MM.1S (cell line): ENCODE data around the gene DCHS1.

Experiments
- DNase-seq: peaks from one replicate; pipeline ENCODE4 v3.0.0-alpha.2; 2015
- H2AFZ ChIP-seq: fragments of 300-600 bp; sonication (generic); 2 replicates; pipeline ENCODE4 v1.6.0; 2016; ENCODE audit warnings: antibody characterized with exemption, low read length
- H3F3A ChIP-seq: fragments of 300-600 bp; sonication (generic); 2 replicates; pipeline ENCODE4 v1.6.1; 2016; ENCODE audit warnings: mild to moderate bottlenecking, antibody characterized with exemption, low read length, moderate library complexity, mixed read lengths; ENCODE audit not compliant: insufficient read depth
- H3K27ac ChIP-seq: fragments of 300-600 bp; sonication (generic); 2 replicates; pipeline ENCODE4 v1.5.1; 2016; ENCODE audit warnings: mild to moderate bottlenecking, low read length
- H3K27me3 ChIP-seq: fragments of 300-600 bp; sonication (generic); replicated peaks from 2 replicates; pipeline ENCODE4 v1.6.0; 2016; ENCODE audit warnings: low read length; ENCODE audit not compliant: insufficient read depth
- H3K36me3 ChIP-seq: fragments of 300-600 bp; sonication (generic); replicated peaks from 2 replicates; pipeline ENCODE4 v1.6.1; 2016; ENCODE audit warnings: mild to moderate bottlenecking, low read length, mixed read lengths; ENCODE audit not compliant: insufficient read depth
- H3K4me1 ChIP-seq: fragments of 300-600 bp; sonication (generic); 2 replicates; pipeline ENCODE4 v1.6.1; 2016; ENCODE audit warnings: low read length, mixed read lengths
- H3K4me2 ChIP-seq: fragments of 300-600 bp; sonication (generic); 2 replicates; pipeline ENCODE4 v1.6.0; 2016; ENCODE audit warnings: low read depth, low read length
- H3K4me3 ChIP-seq: fragments of 300-600 bp; sonication (generic); 2 replicates; pipeline ENCODE4 v1.5.1; 2016; ENCODE audit warnings: low read length, mixed read lengths
- H3K79me2 ChIP-seq: fragments of 300-600 bp; sonication (generic); 2 replicates; pipeline ENCODE4 v1.6.1; 2016; ENCODE audit warnings: mixed run types, low read length, mixed read lengths
- H3K9ac ChIP-seq: fragments of 300-600 bp; sonication (generic); 2 replicates; pipeline ENCODE4 v1.6.1; 2016; ENCODE audit warnings: low read length, mixed read lengths
- H3K9me2 ChIP-seq: fragments of 300-600 bp; sonication (generic); replicated peaks from 2 replicates; pipeline ENCODE4 v1.6.1; 2016; ENCODE audit warnings: mild to moderate bottlenecking, low read length, mixed read lengths; ENCODE audit not compliant: insufficient read depth
- H3K9me3 ChIP-seq: fragments of 300-600 bp; sonication (generic); replicated peaks from 2 replicates; pipeline ENCODE4 v1.6.1; 2016; ENCODE audit warnings: mild to moderate bottlenecking, low read length, mixed read lengths; ENCODE audit not compliant: insufficient read depth
- H4K20me1 ChIP-seq: fragments of 300-600 bp; sonication (generic); 2 replicates; pipeline ENCODE4 v1.6.1; 2016; ENCODE audit warnings: mild to moderate bottlenecking, low read length, moderate library complexity, mixed read lengths; ENCODE audit not compliant: insufficient read depth
- CTCF ChIP-seq: fragments of 300-600 bp; sonication (generic); IDR thresholded peaks from 2 replicates; pipeline ENCODE4 v1.5.1; 2016; ENCODE audit warnings: antibody characterized with exemption, low read length, mixed read lengths
- EZH2 ChIP-seq: fragments of 300-600 bp; sonication (generic); optimal IDR thresholded peaks from 2 replicates; pipeline ENCODE3; 2017; ENCODE audit warnings: low read depth, mild to moderate bottlenecking, antibody characterized with exemption, low read length, mixed read lengths
- EZH2phosphoT487 ChIP-seq: fragments of 300-600 bp; sonication (generic); IDR thresholded peaks from 2 replicates; pipeline ENCODE4 v1.6.1; 2018; ENCODE audit warnings: antibody characterized with exemption, low read length

The DCHS1 gene

GRCh38 chr11:6646918-6647679 is 8.5 kb downstream of the DCHS1 start:
- no peak for DNase-seq
- Histone ChIP-seq H3K79me2 (no peaks in the 10 kb centered on the region), H4K20me1 (no peaks in the 10 kb centered on the region), H3K9me2 (no peaks in the 10 kb centered on the region), H3K36me3 (no peaks in the 10 kb centered on the region), H3K4me2 (no peak overlapping the region), H3K4me1 (no peaks in the 10 kb centered on the region), H3K27ac (no peak overlapping the region), H3K9me3 (no peaks in the 10 kb centered on the region), H3K9ac (no peak overlapping the region), H2AFZ (no peak overlapping the region), H3K4me3 (no peak overlapping the region), H3F3A (no peaks in the 10 kb centered on the region), H3K27me3 (peaks cover 16% of the 10 kb centered on the region; the same call in 1 of the 2 replicates)
- TF ChIP-seq CTCF = no peak
- no peak for TF ChIP-seq EZH2phosphoT487
- no peak for TF ChIP-seq EZH2

GRCh38 chr11:6646576-6646917 is 9.1 kb downstream of the DCHS1 start:
- no peak for DNase-seq
- no peaks in the 10 kb centered on the region for H3K36me3 ChIP-seq
- H3K79me2 ChIP-seq = no peaks in the 10 kb centered on the region
- no peaks in the 10 kb centered on the region for H3K9me2 ChIP-seq
- H3K4me3 ChIP-seq = no peak overlapping the region
- H3K27ac ChIP-seq = no peak overlapping the region
- TF ChIP-seq CTCF (no peak), EZH2 (no peak), EZH2phosphoT487 (no peak)
- H2AFZ ChIP-seq = no peak overlapping the region
- H3K9me3 ChIP-seq = no peaks in the 10 kb centered on the region
- H3K9ac ChIP-seq = no peak overlapping the region
- 0 out of 2 replicates have a peak, but pooled peaks cover 16% of the 10 kb centered on the region for H3K27me3 ChIP-seq
- no peaks in the 10 kb centered on the region for H4K20me1 ChIP-seq
- H3F3A ChIP-seq = no peaks in the 10 kb centered on the region
- no peaks in the 10 kb centered on the region for H3K4me1 ChIP-seq
- no peak overlapping the region for H3K4me2 ChIP-seq

GRCh38 chr11:6646071-6646470 is 9.5 kb downstream of the DCHS1 start:
- no peak overlapping the region for H3K4me2 ChIP-seq
- H3F3A ChIP-seq = no peaks in the 10 kb centered on the region
- no peak overlapping the region for H2AFZ ChIP-seq
- no peaks in the 10 kb centered on the region for H3K36me3 ChIP-seq
- H3K9me2 ChIP-seq = no peaks in the 10 kb centered on the region
- no peaks in the 10 kb centered on the region for H4K20me1 ChIP-seq
- H3K4me1 ChIP-seq = no peaks in the 10 kb centered on the region
- H3K9ac ChIP-seq = no peak overlapping the region
- H3K4me3 ChIP-seq = no peak overlapping the region
- no peak for TF ChIP-seq EZH2
- no peak for TF ChIP-seq EZH2phosphoT487
- TF ChIP-seq CTCF = no peak
- H3K27ac ChIP-seq = no peak overlapping the region
- H3K27me3 ChIP-seq = 0 out of 2 replicates have a peak, but pooled peaks cover 16% of the 10 kb centered on the region
- no peak for DNase-seq
- H3K9me3 ChIP-seq = no peaks in the 10 kb centered on the region
- no peaks in the 10 kb centered on the region for H3K79me2 ChIP-seq
